ENCODE results near the gene CELSR1. TPM values are rescaled to one million over a fixed set of nuclear protein-coding genes. Genes with fewer than 3 reads are reported as not detected.
"Not testable (repeated sequence)": the region's sequence is repeated elsewhere in the genome, so short reads cannot be mapped to it uniquely, and the experiment has no call there.

CELSR1 gene
- total RNA-seq, 1 donor from 2014 or later = 7.7 TPM

- Mint-ChIP-seq H3K4me1 (ENCODE audit: unreplicated experiment) (no peaks in the 10 kb centered on the region), H3K27me3 (ENCODE audit: unreplicated experiment) (peaks cover 5% of the 10 kb centered on the region), H3K36me3 (ENCODE audit: low read depth, unreplicated experiment) (no peaks in the 10 kb centered on the region), H3K9me3 (ENCODE audit: unreplicated experiment) (no peaks in the 10 kb centered on the region), H3K27ac (ENCODE audit: unreplicated experiment) (no peak overlapping the region), H3K4me3 (ENCODE audit: unreplicated experiment) (no peak overlapping the region)
- TF ChIP-seq, protein P1, sequence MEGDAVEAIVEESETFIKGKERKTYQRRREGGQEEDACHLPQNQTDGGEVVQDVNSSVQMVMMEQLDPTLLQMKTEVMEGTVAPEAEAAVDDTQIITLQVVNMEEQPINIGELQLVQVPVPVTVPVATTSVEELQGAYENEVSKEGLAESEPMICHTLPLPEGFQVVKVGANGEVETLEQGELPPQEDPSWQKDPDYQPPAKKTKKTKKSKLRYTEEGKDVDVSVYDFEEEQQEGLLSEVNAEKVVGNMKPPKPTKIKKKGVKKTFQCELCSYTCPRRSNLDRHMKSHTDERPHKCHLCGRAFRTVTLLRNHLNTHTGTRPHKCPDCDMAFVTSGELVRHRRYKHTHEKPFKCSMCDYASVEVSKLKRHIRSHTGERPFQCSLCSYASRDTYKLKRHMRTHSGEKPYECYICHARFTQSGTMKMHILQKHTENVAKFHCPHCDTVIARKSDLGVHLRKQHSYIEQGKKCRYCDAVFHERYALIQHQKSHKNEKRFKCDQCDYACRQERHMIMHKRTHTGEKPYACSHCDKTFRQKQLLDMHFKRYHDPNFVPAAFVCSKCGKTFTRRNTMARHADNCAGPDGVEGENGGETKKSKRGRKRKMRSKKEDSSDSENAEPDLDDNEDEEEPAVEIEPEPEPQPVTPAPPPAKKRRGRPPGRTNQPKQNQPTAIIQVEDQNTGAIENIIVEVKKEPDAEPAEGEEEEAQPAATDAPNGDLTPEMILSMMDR (IDR thresholded peaks at IDR 0.05; ENCODE audit: unreplicated experiment) = no peak
- DNase-seq (ENCODE audit: low spot score) = no peak
Measured at GRCh38 chr22:46406349-46406748, 131.1 kb downstream of the CELSR1 start.

DNA sequence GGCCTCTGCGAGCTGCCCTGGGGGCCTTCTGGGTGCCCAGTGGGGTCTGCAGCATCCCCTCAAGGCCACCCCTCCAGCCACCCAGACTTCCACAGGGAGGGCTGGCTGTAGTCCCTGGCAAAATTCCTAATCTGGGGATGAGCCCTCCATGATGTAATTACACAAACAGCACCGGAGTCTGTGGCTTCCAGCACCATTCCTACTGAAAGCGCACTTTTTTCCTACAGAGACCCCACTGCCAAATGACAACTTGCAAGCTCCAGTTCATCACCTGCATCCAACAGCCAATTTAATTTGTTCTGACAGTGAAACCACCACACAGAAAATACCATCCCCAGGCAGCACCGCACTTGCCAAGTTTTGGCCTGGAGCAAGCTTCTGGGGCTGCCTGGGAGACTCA, 131.5 kb downstream of the CELSR1 start:
- H3K27me3 Mint-ChIP-seq (ENCODE audit: unreplicated experiment) = peaks cover 5% of the 10 kb centered on the region
- no peaks in the 10 kb centered on the region for H3K36me3 Mint-ChIP-seq (ENCODE audit: low read depth, unreplicated experiment)
- H3K27ac Mint-ChIP-seq (ENCODE audit: unreplicated experiment) = no peak overlapping the region
- H3K9me3 Mint-ChIP-seq (ENCODE audit: unreplicated experiment) = no peaks in the 10 kb centered on the region
- no peak overlapping the region for H3K4me3 Mint-ChIP-seq (ENCODE audit: unreplicated experiment)
- TF ChIP-seq, protein P1 (IDR thresholded peaks at IDR 0.05; ENCODE audit: unreplicated experiment) = no peak
- no peaks in the 10 kb centered on the region for H3K4me1 Mint-ChIP-seq (ENCODE audit: unreplicated experiment)
- DNase-seq (ENCODE audit: low spot score) = no peak

DNA sequence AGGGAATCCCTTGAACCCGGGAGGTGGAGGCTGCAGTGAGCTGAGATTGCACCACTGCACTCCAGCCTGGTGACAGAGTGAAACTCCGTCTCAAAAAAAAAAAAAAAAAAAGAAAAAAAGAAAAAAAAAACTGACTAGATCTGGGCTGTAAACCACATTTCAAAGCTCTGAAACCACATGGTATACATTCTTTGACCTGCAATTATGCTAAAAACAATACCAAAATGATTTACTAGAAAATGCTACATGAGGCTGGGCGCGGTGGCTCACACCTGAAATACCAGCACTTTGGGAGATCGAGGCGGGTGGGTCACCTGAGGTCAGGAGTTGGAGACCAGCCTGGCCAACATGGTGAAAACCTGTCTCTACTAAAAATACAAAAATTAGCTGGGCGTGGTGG, 133.5 kb downstream of the CELSR1 start:
- not testable (repeated sequence) for H3K27me3 Mint-ChIP-seq (ENCODE audit: unreplicated experiment); H3K4me1 Mint-ChIP-seq (ENCODE audit: unreplicated experiment); H3K4me3 Mint-ChIP-seq (ENCODE audit: unreplicated experiment); H3K36me3 Mint-ChIP-seq (ENCODE audit: low read depth, unreplicated experiment); H3K9me3 Mint-ChIP-seq (ENCODE audit: unreplicated experiment); DNase-seq (ENCODE audit: low spot score); H3K27ac Mint-ChIP-seq (ENCODE audit: unreplicated experiment)

- TF ChIP-seq, protein P1 (IDR thresholded peaks at IDR 0.05; ENCODE audit: unreplicated experiment) = no peak
- no peak overlapping the region for H3K27ac Mint-ChIP-seq (ENCODE audit: unreplicated experiment)
Measured at GRCh38 chr22:46402505-46402904, 134.9 kb downstream of the CELSR1 start.

GRCh38 chr22:46401370-46401769, 136.1 kb downstream of the CELSR1 start:
- TF ChIP-seq, protein P1 (IDR thresholded peaks at IDR 0.05; ENCODE audit: unreplicated experiment) = no peak
- no peaks in the 10 kb centered on the region for H3K4me1 Mint-ChIP-seq (ENCODE audit: unreplicated experiment)
- no peak for DNase-seq (ENCODE audit: low spot score)
- H3K4me3 Mint-ChIP-seq (ENCODE audit: unreplicated experiment) = no peak overlapping the region
- H3K36me3 Mint-ChIP-seq (ENCODE audit: low read depth, unreplicated experiment) = no peaks in the 10 kb centered on the region
- H3K9me3 Mint-ChIP-seq (ENCODE audit: unreplicated experiment) = no peaks in the 10 kb centered on the region
- H3K27me3 Mint-ChIP-seq (ENCODE audit: unreplicated experiment) = peaks cover 10% of the 10 kb centered on the region
- no peak overlapping the region for H3K27ac Mint-ChIP-seq (ENCODE audit: unreplicated experiment)

More at GRCh38 chr22:46402505-46402904, 134.9 kb downstream of the CELSR1 start:
- DNase-seq (ENCODE audit: low spot score) = no peak
- H3K27me3 Mint-ChIP-seq (ENCODE audit: unreplicated experiment) = peaks cover 7% of the 10 kb centered on the region
- H3K36me3 Mint-ChIP-seq (ENCODE audit: low read depth, unreplicated experiment) = no peaks in the 10 kb centered on the region
- H3K4me1 Mint-ChIP-seq (ENCODE audit: unreplicated experiment) = no peaks in the 10 kb centered on the region
- no peaks in the 10 kb centered on the region for H3K9me3 Mint-ChIP-seq (ENCODE audit: unreplicated experiment)
- H3K4me3 Mint-ChIP-seq (ENCODE audit: unreplicated experiment) = no peak overlapping the region

Data from endothelial cell (in vitro differentiated cells).